Osteocyte (in vitro differentiated cells): ENCODE measurements around the gene SLC32A1. TPM values are rescaled to one million over a fixed set of nuclear protein-coding genes. Genes with fewer than 3 reads are reported as not detected.

Experiments used
- DNase-seq: peaks from one replicate; pipeline ENCODE4 v3.0.0; 2021; ENCODE audit warnings: mixed read lengths; ENCODE audit not compliant: unreplicated experiment; ENCODE audit errors: extremely low spot score
- H3K27ac Mint-ChIP-seq: one replicate; pipeline ENCODE4 v1.8.0; 2021; ENCODE audit warnings: mild to moderate bottlenecking, mixed read lengths; ENCODE audit not compliant: unreplicated experiment
- H3K27me3 Mint-ChIP-seq: one replicate; pipeline ENCODE4 v1.8.0; 2021; ENCODE audit warnings: mixed read lengths; ENCODE audit not compliant: unreplicated experiment
- H3K36me3 Mint-ChIP-seq: one replicate; pipeline ENCODE4 v1.8.0; 2021; ENCODE audit warnings: mixed read lengths; ENCODE audit not compliant: unreplicated experiment
- H3K4me1 Mint-ChIP-seq: one replicate; pipeline ENCODE4 v1.8.0; 2021; ENCODE audit warnings: mixed read lengths; ENCODE audit not compliant: unreplicated experiment
- H3K4me3 Mint-ChIP-seq: one replicate; pipeline ENCODE4 v1.8.0; 2021; ENCODE audit warnings: mild to moderate bottlenecking, moderate library complexity, mixed read lengths; ENCODE audit not compliant: unreplicated experiment
- H3K9me3 Mint-ChIP-seq: one replicate; pipeline ENCODE4 v1.8.0; 2021; ENCODE audit warnings: mixed read lengths; ENCODE audit not compliant: unreplicated experiment
- total RNA-seq: library from RNA; stranded (reverse); gene quantifications from 2 replicates; pipeline ENCODE4 v1.2.1, GENCODE V29; 2021
- TF ChIP-seq, protein P1 (sequence below): fragments of 200-600 bp; sonication (generic); IDR thresholded peaks from 2 replicates; pipeline ENCODE4 v1.5.0; 2021; ENCODE audit warnings: antibody characterized with exemption, mild to moderate bottlenecking, moderate library complexity

Gene SLC32A1
- total RNA-seq, 1 donor from 2014 or later: not detected

DNA sequence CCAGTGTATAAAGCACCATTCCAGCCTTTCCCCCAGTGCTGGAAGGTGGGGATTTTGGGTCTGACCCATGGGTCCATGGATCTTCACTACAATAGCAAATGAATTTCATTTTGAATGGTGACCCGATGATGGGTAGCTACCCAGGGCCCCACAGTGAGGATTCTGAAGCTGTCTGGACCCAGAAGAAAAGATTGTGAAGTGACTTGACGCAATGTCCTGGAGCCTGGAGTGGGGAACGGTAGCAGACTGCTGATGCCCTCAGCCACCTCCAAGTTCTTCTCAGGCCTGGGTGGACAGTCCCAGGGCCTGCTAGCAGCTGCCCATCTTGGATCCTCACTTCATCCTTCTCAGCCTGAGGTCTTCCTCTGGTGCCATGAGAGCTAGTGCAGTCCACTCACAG, 23.4 kb upstream of the SLC32A1 start:
- TF ChIP-seq, protein P1, sequence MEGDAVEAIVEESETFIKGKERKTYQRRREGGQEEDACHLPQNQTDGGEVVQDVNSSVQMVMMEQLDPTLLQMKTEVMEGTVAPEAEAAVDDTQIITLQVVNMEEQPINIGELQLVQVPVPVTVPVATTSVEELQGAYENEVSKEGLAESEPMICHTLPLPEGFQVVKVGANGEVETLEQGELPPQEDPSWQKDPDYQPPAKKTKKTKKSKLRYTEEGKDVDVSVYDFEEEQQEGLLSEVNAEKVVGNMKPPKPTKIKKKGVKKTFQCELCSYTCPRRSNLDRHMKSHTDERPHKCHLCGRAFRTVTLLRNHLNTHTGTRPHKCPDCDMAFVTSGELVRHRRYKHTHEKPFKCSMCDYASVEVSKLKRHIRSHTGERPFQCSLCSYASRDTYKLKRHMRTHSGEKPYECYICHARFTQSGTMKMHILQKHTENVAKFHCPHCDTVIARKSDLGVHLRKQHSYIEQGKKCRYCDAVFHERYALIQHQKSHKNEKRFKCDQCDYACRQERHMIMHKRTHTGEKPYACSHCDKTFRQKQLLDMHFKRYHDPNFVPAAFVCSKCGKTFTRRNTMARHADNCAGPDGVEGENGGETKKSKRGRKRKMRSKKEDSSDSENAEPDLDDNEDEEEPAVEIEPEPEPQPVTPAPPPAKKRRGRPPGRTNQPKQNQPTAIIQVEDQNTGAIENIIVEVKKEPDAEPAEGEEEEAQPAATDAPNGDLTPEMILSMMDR: no peak
- H3K36me3 Mint-ChIP-seq: no peaks in the 10 kb centered on the region
- peaks cover 10% of the 10 kb centered on the region for H3K27me3 Mint-ChIP-seq
- H3K9me3 Mint-ChIP-seq: no peaks in the 10 kb centered on the region
- H3K4me3 Mint-ChIP-seq: no peak overlapping the region
- no peaks in the 10 kb centered on the region for H3K4me1 Mint-ChIP-seq
- no peak for DNase-seq
- no peak overlapping the region for H3K27ac Mint-ChIP-seq

DNA sequence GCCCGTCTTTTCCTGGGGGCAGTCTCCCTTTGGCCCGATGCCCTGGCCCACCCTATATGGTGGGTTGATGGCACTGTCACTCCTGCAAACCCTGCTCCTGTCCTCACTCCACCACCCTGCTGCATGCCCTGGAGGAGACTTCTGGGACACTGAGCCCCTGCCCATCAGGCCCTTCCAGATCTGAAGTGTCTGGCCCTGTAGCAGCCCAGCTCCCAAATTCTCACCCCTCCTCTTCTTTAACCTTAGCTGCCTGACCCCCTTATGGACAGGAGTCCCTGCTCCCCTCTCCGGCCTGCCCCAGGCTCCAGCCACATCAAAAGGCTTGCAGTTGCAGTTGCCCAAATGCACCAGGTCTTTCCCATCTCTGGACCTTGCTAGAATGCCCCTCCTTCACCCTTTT, 20.8 kb upstream of the SLC32A1 start:
- Mint-ChIP-seq H3K4me3 (no peak overlapping the region), H3K9me3 (no peaks in the 10 kb centered on the region), H3K27me3 (peaks cover 14% of the 10 kb centered on the region), H3K4me1 (no peaks in the 10 kb centered on the region), H3K27ac (no peak overlapping the region), H3K36me3 (no peaks in the 10 kb centered on the region)
- TF ChIP-seq, protein P1: no peak
- DNase-seq: no peak

DNA sequence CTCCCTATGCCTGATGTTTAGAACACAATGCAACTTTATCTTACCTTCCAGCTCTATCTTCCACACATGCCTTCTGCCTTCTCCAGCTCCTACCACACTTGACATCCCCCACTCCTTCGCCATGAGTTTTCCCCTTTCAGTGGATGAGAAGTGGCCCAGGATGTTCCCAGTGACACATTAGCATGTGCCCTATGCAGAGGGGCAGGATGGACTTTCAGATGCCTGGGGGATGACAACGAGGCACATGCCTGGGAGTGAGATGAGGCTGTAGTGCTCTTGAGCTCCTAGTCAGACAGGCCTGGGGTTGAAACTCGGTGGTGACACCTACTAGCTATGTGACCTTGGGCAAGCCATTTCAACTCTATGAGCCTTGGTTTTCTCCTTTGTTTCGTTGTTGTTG, 20.1 kb upstream of the SLC32A1 start:
- Mint-ChIP-seq H3K9me3 (no peaks in the 10 kb centered on the region), H3K36me3 (no peaks in the 10 kb centered on the region), H3K27ac (no peak overlapping the region), H3K4me3 (no peak overlapping the region), H3K4me1 (no peaks in the 10 kb centered on the region), H3K27me3 (peaks cover 14% of the 10 kb centered on the region)
- no peak for DNase-seq
- TF ChIP-seq, protein P1: no peak

DNA sequence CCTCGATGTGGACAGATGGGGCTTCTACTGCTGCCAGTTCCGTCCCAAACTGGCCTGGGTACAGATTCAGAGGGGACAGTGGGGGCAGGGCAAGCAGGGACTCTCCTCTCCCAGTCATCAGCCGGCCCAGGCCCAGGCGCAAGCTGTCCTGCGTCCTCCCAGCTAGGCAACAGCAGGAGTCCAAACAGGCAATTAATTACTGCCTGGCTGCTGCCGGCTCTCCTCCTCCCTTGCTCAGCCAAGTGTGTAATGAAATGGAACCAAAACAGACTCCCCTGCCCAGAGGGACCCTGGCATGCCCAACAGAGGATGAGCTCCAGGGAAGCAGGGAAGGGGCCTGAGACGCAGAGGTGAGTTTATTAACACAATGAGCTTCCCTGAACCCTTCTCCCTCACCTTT, 17.8 kb upstream of the SLC32A1 start:
- no peak for DNase-seq
- H3K27me3 Mint-ChIP-seq: peaks cover 19% of the 10 kb centered on the region
- H3K4me1 Mint-ChIP-seq: no peaks in the 10 kb centered on the region
- H3K27ac Mint-ChIP-seq: no peak overlapping the region
- TF ChIP-seq, protein P1: no peak
- H3K9me3 Mint-ChIP-seq: no peaks in the 10 kb centered on the region
- no peaks in the 10 kb centered on the region for H3K36me3 Mint-ChIP-seq
- no peak overlapping the region for H3K4me3 Mint-ChIP-seq

DNA sequence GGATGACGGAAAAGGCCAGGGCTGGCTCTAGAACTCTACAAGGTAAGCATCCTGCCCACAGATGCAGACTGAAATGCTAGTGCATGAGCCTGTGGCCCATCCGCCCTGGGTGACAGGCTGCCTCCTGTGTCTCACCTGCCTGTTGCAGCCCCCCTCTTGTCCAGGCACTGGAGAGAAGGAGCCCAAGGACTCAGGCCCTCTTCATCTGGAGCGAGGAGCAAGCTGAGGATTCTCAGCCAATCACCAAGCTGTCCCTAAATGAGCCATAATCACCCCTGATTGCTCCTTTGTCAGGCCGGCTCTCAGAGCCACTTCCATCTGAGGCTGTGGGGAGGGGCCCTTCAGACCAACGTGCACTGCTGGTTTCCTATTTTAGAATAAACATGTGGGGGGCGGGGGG, 10.0 kb upstream of the SLC32A1 start:
- no peaks in the 10 kb centered on the region for H3K9me3 Mint-ChIP-seq
- no peak for DNase-seq
- H3K27me3 Mint-ChIP-seq: peaks cover 47% of the 10 kb centered on the region
- H3K4me3 Mint-ChIP-seq: no peak overlapping the region
- no peaks in the 10 kb centered on the region for H3K4me1 Mint-ChIP-seq
- H3K27ac Mint-ChIP-seq: no peak overlapping the region
- H3K36me3 Mint-ChIP-seq: no peaks in the 10 kb centered on the region
- TF ChIP-seq, protein P1: no peak
